Suppressor macrophage (primary cell): ENCODE measurements around the gene KDELR3.
A peak's percentile ranks its signal among the peaks of the same experiment; 100 is the strongest.

Experiments used
- DNase-seq, 4 experiments: peaks; one replicate each; pipeline ENCODE4 v3.0.0-alpha.2; 2020 to 2022

Gene KDELR3

DNA sequence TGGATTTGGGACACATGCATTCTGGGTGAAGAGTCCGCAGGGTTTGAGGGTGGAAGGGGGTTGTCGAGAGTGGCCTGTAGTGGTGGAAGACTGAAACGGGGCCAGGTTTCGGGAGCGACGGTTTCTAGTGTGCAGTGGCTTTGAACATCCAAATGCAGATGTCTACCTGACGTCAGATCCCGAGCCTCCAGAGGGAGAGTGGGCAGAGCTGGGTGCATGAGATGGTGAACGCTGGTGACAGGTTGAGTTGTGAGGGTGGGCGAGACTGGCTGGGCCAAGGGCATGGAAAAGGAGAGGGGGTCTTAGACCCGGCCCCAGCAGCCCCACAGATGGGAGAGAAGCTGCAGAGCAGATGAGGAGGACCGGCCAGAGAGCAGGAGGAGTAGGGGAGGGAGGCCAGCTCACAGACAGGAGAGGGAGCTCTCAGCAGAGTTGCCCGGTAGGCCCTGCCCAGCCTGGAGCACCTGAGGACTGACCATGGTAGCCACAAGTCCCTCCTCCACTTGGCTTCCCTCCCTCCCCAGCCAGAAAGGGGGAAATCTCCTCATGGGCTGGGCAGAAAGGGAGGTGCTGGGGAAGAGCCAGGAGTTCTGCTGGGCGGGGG is 27.0 kb upstream of the KDELR3 start:
- no peak for DNase-seq

DNA sequence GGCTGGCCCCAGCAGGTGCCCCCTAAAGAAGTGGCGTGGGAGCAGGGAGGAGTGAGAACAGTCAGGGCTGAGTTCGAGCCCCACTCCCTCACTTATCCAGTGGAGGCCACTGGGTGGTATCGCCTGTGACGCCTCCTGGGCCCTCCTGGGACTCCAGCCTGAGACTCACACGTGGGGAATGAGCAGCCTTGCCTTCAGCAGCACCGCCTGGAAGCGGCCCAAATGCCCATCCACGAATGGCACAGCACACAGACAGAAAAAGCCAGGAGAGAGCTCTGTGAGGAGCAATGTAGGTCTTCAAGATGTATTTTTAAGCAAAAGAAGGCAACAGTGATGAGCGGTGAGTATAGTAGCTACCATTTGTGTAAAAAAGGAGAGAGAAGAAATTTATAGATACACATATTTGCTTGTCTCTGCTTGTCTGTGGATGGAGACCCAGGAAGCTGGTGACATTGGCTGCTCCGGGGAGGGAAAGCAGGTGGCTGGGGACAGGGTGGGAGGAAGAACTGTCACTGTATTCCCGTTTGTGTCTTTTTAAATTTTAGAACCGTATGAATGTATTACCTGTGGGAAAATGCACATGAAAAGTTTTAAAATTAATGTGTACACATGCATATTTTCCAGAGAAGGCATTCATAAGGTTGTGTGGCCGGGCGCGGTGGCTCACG is 26.1 kb upstream of the KDELR3 start:
- no peak for DNase-seq

DNA sequence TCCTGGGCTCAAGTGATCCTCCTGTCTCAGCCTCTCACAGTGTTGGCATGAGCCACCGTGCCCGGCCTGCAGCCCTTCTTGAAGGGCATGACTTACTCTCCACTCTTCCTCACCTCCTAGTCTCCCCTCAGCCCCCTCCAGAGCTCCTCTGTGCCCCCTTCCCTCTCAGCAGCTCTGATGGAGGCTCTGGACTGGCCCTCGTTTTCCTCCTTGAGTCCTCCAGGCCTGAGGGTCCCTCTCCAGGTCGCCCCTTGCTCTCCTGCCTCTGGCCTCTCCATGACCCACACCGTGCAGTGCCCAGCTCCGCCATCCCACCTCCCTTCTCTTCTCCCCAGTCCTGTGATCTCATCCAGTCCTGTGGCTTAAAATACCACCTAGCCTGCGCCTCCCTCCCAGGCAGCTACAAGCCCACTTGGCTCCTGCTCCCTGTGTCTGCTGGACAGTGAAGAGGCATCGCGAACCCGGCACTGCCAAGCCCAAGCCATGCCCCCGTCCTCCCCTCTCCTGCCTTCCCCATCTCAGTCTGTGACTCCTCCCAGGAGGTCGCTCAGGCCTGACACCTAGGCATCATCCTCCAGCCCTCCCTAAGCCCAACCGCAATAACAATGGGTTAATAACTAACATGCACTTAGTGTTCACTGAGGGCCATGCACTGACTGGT is 24.8 kb upstream of the KDELR3 start:
- no peak for DNase-seq

DNA sequence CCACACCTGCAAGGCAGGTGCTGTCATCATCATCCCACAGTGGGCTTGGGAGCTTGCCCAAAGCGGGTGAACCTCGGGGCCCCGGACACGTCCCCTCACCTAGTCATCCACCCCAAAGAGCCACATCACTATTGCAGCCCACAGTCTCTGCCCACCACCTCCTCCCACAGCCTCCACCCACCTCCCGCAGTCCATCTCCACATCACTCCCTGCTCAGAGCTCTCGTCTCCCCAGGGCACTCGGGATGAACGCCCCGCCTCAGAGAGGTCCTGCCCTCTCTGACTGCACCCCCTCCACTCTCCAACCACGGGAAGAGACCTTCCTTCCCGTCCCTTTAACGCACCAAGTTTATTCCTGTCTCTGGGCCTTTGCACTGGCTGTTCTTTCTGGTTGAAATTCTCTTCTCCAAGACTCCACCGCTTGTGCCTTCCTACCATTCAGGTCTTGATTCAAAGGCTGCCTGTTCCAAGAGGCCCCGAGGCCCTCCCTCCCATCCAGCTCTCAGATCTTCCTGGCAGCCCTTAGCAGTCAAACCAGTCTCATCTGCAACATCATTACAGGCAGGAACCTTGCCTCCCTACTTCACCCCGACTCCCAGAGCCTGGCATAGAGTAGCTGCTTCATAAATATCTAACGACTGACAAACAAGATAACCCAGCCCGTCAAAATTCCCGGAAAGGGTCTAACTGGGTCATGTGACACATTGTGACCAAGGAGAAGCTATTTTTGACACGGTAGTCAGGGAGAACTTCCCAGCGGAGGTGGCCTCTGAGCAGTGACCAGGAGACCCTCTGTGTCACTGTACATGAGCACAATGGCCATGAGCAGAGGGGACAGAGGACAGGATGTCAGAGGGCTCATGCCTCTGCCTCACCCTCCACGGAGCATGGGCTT is 24.0 kb upstream of the KDELR3 start:
- DNase-seq = no peak

DNA sequence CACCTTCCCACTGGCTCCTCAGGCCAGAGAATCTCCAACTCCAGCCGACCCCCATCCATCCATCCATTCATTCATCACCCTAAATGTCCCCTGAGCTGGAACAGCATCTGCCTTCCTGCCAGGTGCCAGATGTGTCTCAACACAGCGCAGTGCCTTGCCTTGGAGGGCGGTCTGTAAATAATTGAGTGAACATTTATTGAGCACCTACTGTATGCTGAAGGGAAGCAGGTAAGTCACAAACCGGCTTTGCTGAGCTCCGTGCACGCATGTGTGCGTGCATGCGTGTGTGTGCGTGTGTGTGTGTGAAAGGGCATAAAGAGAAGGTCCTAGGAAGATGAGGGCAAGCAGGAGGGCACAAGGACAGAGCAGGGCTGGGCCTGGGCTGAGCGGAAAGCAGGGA is 23.1 kb upstream of the KDELR3 start:
- DNase-seq = no peak

DNA sequence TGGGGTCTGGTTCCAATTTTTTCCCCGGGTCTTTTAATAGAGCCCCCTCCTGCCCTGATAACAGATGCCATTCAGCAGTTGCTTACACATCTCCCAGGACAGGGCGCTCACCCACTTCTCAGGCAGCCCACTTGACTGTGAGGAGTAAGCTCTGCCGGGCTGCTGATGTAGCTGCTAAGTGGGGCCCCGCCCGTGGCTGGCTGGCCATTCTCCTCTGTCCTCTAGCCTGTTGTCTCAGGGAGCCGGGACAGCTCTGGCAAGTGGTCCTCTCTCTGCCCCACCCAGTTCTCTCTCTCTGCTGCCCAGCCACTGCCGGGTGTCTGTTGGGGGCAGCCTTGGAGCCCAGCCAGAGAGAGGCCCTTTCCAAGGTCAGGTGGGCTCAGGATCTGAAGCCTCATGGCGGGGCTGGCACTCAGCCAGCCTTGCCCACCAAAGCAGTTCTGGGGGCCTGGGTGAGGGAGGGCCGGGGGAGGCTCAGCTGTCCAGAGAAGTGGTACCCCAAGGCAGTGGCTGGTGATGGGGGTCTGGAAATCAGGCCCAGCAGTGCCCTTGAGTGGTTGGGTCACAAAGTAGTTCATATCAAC is 21.8 kb upstream of the KDELR3 start:
- DNase-seq = no peak

DNA sequence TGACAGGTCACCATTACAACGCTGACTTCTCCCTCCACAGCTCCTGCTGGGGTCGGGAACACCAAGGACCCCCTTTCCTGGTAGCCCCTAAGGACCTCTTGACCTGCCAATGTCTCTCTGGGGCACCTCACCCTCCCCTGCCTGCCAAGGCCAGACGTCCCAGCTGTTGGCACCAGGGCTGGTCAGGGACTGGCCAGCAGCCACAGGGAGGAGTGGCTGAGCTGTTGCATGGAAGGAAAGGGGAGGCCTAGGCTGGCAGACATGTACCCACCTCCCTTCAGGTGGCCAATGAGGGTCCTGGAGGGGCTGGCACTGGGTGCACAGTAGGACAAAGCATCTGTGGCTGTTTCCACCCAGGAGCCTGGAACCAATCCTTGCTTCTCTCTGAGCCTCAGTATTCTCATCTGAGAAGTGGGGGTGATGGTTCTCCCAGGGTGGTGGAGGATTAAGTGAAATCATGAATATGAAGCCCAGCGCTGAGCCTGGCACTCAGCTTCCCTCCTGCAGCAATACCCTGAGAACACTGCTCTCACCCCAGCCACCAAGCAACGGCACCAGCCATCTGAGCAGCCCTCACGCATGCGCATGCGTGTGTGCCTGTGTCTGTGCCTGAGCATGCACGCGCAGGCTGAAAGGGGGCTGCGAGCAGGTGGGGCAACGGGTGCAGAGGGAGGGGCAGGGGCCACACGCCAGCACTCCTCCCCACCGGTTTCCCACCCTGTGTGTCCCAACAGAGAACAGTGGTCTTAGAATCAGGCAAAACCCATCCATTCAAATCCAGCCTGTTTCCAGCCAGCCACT is 18.8 kb upstream of the KDELR3 start:
- DNase-seq = no peak

DNA sequence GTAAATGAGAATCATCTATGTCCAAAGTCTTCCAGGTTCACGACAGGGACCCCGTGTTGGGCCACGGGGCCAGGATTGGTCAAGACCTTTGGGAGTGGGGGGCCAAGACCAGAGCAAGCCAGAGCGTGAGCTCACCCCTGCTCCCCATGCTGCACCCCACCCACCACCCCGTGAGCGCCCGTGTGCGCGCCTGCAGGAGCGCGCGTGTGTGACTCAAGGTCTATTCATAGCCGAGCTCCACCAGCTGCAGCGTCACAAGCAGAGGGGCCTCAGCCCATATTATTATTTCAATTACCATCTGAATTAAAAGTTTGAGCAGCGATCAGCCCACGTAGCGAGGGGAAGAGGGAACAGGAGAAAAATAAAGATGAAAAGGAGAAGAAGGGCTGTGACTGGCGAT is 18.1 kb upstream of the KDELR3 start:
- no peak for DNase-seq

DNA sequence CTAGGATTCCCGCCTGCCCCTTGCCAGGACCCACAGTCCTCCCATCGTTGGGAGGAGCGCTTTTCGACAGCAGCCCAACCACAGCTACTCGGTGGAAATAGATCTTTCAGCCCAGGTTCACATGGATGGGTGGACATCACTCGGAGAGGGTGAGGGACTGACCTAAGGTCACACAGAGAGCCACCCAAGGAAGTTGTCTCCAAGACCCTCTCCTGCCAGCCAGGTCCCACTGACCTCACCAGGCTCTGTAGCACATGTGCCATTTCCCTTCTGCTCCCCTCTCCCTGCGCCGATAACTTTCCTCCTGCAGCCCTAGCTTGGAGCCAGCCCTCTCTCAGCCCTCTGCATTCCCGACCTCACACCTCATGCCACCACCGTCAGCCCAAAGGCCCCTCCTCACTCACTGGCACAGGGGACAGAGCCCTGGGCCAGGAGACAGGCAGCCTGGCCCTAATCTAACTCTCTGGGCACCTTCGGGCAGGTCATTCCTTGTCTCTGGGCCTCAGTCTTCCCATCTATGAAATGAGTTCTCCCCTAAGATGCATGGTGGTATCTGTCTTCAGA is 17.6 kb upstream of the KDELR3 start:
- no peak for DNase-seq

DNA sequence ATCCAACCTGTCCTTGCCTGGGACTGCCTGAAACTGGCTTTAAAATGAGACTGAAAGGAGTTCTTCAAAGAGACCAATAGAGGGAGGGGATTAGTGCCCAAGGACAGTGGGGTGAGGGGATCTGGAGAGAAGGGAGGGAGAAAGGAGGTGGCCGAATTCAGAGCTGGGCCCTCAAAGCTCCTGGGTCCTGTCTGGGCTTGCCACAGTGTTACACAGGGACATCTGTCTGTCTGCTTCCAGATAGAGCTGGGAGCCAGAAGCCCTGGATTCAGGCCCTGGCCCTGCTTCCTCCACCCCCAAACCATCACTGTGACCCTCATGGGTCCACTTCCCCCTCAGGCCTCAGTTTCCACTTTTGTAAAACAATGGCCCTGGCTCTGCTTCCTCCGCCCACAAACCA is 16.5 kb upstream of the KDELR3 start:
- no peak for DNase-seq

DNA sequence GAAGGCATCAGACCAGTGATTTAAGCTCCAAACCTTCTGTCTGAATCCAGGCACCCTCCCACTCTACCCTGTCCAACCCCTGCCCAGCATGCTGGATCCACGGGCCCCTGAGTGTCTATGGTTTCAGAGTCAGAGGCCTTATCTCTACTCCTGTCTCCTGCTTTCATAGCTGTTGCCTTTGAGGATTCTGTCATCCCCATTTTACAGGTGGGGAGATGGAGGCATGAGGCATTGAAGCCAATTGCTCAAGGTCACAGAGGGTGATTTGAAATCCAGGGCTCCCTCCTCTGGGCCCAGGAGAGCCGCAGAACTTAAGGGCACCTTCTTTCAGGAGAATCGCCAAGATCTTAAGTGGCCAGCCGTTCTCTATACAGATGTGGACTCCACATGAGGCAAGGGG is 16.0 kb upstream of the KDELR3 start:
- DNase-seq = no peak

DNA sequence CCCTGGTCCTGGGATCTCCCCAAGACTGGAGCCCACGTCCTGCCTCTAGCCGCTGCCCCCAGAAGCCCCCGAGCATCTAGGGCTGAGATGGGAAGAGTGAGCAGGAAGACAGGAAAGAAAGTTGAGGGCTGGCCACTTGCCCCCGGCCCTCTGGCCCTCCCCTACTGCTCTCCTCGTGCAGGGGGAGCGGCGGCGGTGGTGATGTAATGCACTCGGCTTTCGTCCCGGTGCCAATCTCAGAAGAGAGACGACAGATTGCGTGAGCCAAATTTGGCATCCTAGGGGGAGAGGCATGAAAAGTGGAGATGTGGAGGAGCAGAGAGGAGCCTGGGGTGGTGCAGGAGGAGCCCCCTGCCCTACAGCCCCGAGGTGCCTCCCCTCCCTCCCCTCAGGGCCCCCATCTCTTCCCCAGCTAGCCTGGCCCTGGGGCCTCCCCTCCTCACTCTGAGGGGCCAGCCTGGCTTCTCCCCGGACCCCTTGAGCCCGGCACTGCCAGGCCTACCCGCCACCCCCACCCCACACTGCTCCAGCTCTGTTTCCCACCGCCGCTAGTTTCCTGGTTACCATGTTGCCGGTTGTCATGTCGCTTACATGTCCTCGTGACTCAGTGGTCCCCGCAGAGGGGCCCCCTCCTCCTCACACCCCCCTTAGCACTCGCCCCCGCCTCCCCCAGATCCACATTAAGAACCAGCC is 15.4 kb upstream of the KDELR3 start:
- DNase-seq = no peak

DNA sequence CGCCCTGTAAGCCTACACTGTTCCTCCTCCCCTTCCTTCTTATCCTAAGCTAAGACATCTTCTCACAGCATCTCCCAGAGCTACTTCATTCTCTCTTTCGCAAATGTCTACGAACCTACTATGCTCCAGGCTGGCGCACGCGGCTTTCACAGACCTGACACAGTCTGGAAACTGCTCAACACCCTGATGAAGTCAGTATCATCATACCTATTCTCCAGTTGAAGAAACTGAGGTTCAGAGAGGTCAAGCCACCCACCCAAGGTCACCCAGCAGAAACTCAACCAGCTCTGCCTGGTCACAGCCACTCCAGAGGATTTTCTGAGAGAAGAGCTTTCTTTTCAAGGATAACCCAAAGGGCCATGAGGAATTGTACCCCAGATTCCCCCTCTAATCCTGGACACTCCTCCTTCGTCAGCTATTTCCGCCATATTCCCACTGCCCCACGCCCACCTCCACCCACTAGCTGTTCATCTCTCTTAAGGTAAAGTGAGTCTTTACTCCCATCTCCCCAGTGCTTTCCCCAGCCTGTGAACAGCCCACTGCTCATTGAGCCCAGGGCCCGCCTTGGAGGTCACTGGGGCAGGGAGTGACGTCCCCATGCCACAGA is 14.7 kb upstream of the KDELR3 start:
- DNase-seq = no peak

DNA sequence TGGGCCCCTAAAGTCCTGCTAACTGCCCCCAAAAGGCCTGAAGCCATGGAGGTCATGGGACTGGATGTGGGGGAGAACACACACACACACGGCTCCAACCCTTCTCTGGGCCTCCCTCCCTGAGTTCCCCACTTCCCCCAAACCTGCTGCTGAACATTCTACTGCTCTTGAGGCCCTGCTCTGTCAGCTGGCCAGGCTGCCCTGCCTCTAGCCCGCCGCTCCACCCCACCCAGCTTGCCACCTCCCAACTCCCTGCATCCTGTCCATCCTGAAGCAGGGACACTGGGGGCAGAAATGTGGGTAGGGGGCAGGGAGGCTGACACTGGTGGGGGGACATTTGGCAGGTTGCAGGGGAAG is 13.9 kb upstream of the KDELR3 start:
- DNase-seq = peak in 1 of 4 experiments; percentile 21

DNA sequence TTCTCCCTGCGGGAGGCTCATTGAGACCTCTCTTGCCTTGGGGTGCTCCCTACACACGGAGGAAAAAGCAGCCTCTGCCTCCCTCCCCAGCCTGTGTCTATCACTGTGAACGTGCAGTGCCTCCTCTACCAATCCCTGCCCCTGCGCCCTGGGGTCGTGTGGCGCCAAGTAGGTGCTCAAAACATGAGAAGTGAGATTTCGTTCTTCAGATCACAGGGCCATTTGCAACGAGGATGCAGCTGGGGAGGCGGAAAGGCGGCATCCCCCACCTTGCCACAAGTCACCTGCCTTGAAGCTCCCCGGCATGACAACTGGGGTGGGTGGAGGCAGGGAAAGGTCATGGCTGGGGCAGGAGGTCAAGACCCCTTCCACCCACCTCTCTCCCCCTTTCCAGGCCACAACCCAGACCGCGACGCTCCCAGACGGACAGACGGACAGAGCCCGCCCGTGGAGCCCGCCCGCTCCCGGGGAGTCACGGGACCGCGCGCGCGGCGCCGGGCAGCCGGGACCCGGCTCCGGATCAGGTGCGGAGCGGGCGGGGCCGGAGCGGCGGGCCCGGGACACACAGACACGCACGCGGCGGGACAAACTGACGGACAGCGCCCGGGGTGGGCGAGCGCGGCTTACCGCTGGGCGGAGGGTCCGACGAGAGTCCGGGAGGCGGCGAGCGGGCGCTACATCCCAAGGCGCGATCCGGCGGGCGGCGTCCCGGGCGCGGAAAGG is 13.4 kb upstream of the KDELR3 start:
- peak in 2 of 4 experiments; percentile 29 to 40 for DNase-seq

DNA sequence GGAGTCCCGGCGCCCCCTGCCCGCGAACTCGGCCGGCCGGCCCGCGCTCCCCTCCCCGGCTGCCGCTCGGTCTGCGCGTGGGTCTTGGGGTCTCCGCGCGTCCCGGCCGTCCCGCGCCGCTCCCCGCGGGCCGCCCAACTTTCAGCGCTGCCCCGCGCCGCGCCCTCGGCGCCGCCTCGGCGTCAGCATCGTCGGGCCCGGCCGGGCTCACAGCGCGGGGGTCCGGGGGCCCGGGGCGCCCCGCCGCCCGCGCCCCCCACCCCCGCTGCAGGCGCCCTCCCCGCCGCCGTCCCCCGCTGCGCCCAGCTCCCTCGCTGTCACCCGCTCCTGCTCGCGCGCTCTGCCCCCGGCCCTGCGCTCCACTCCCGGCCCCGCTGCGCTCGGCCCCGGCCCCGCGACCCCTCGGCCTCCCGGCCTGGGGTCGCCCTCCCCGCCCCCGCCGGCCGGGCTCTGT is 12.8 kb upstream of the KDELR3 start, which contains the start of gene KCNJ4:
KCNJ4 (minus strand) TSS at position 124 of the 454 bp plus-strand sequence. CDS start 27,067 bp downstream, outside the sequence.
- DNase-seq = no peak

DNA sequence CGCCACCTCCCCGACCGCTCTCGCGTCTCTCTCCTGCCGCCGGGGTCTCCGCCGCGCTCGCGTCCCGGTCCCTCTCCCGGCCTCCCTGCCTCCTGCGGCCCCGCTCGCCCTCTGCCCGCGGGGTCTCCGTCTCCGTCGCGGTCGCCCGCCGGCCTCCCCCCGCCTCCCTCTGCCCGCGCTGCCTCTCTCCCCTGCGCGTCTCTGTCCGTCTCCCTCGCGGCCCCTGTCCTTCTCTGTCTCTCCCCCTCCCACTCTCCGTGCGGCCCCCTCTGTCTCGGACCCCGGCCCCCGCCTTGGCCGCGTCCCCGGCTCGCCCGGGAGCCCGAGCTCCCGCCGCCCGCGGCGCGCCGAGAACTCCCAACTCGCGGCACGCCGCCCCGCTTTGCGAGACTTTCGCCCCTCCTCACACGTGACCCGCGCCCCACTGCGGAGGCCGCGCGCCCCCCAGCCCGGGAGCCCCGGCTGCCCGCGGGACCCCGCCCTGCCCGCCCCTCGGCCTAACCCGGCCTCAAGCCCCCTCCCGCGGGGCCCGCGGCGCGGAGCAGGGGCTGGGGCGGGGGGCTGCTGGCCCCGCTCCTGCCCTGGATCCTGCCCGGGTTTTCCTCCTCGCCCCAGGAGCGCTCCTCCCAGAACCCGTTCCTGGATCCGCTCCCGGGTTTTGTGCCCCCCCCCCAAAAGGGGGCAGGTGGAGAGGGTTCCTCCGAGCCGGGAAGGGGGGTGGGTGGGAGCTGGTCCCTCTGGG is 12.2 kb upstream of the KDELR3 start:
- no peak for DNase-seq

DNA sequence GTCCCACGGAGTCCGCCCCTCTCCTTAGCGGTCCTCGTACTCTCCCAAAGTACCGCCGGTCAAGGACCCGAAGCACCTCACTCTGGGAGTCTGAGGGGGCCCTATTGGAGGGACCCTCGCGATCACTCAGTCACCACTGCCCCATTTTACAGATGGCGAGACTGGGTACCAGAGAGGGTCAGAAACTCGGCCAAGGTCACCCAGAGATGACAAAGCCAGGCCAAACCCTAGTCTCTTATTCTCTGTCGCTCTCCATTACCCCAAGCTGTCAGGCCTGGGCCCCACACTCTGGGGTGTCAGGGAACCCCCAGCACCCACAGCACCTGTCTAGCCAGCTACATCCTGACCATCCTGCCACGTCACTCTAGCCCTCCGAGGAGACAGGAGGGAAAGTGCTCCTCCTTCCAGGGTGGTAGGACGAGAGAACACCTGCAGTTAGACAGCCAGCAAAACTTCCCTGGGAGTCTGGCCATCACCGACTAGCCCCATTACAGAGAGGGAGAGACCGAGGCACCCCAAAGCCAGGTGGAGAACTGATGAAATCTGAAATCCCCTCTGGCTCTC is 11.5 kb upstream of the KDELR3 start:
- DNase-seq = no peak
